GM23338 (cell line): ENCODE data around the gene FAM131A. TPM values are rescaled to one million over a fixed set of nuclear protein-coding genes. Genes with fewer than 3 reads are reported as not detected.

Experiments
- ATAC-seq: fragments of 200-7000 bp; cut with Tn5 transposase; 3 replicates; pipeline ENCODE4 v1.9.1; 2020
- DNase-seq: peaks from one replicate; pipeline ENCODE4 v3.0.0-alpha.2; 2015; ENCODE audit warnings: low spot score
- H2AFZ ChIP-seq: fragments of 200-600 bp; sonication (generic); 2 replicates; pipeline ENCODE4 v1.8.0; 2016; ENCODE audit warnings: antibody characterized with exemption, mild to moderate bottlenecking, moderate library complexity
- H3F3A ChIP-seq: fragments of 200-600 bp; sonication (generic); replicated peaks from 2 replicates; pipeline ENCODE4 v1.8.0; 2017; ENCODE audit warnings: antibody characterized with exemption, mixed run types, low read depth
- H3K27ac ChIP-seq: fragments of 200-600 bp; sonication (generic); 2 replicates; pipeline ENCODE4 v1.6.1; 2016; ENCODE audit warnings: low read depth
- H3K27me3 ChIP-seq: fragments of 200-600 bp; sonication (generic); 2 replicates; pipeline ENCODE4 v1.8.0; 2016; ENCODE audit warnings: mild to moderate bottlenecking, mixed run types, moderate library complexity; ENCODE audit not compliant: insufficient read depth
- H3K36me3 ChIP-seq: fragments of 200-600 bp; sonication (generic); 2 replicates; pipeline ENCODE4 v1.8.0; 2016; ENCODE audit warnings: mild to moderate bottlenecking; ENCODE audit not compliant: insufficient read depth
- H3K4me1 ChIP-seq: fragments of 200-600 bp; sonication (generic); 2 replicates; pipeline ENCODE4 v1.8.0; 2016; ENCODE audit warnings: mild to moderate bottlenecking, moderate library complexity; ENCODE audit not compliant: insufficient read depth
- H3K4me2 ChIP-seq: fragments of 200-600 bp; sonication (generic); 2 replicates; pipeline ENCODE4 v1.7.1; 2017; ENCODE audit warnings: mixed run types
- H3K4me3 ChIP-seq: fragments of 200-600 bp; sonication (generic); 2 replicates; pipeline ENCODE4 v1.6.1; 2016; ENCODE audit warnings: mixed run types
- H3K79me2 ChIP-seq: fragments of 200-600 bp; sonication (generic); replicated peaks from 2 replicates; pipeline ENCODE4 v1.8.0; 2017; ENCODE audit warnings: mild to moderate bottlenecking; ENCODE audit not compliant: insufficient read depth
- H3K9me2 ChIP-seq: fragments of 200-600 bp; sonication (generic); 2 replicates; pipeline ENCODE4 v1.8.0; 2017; ENCODE audit not compliant: insufficient read depth
- H4K20me1 ChIP-seq: fragments of 200-600 bp; sonication (generic); replicated peaks from 2 replicates; pipeline ENCODE4 v1.8.0; 2017; ENCODE audit warnings: mild to moderate bottlenecking; ENCODE audit not compliant: insufficient read depth
- H3K27ac Mint-ChIP-seq: 2 replicates; pipeline ENCODE4 v1.8.0; 2020; ENCODE audit warnings: inconsistent platforms, mild to moderate bottlenecking, moderate library complexity, mixed read lengths
- H3K27me3 Mint-ChIP-seq: 3 replicates; pipeline ENCODE4 v1.8.0; 2022; ENCODE audit warnings: low read depth, mild to moderate bottlenecking, moderate library complexity, mixed read lengths, inconsistent platforms; ENCODE audit not compliant: insufficient read depth, poor library complexity
- H3K36me3 Mint-ChIP-seq: 3 replicates; pipeline ENCODE4 v1.8.0; 2021; ENCODE audit warnings: low read depth, mild to moderate bottlenecking, inconsistent platforms, moderate library complexity, mixed read lengths
- H3K4me1 Mint-ChIP-seq: 3 replicates; pipeline ENCODE4 v1.8.0; 2020; ENCODE audit warnings: mild to moderate bottlenecking, inconsistent platforms, mixed read lengths
- H3K4me3 Mint-ChIP-seq: 3 replicates; pipeline ENCODE4 v1.8.0; 2021; ENCODE audit warnings: moderate library complexity, mild to moderate bottlenecking, inconsistent platforms, mixed read lengths
- H3K9me3 Mint-ChIP-seq: 3 replicates; pipeline ENCODE4 v1.8.0; 2020; ENCODE audit warnings: moderate library complexity, mild to moderate bottlenecking, inconsistent platforms, mixed read lengths
- CREB1 ChIP-seq: fragments of 250-450 bp; sonication (Bioruptor Pico); IDR thresholded peaks from 2 replicates; pipeline ENCODE4 v1.5.0; 2020; ENCODE audit warnings: low read depth, mild to moderate bottlenecking, moderate library complexity
- EZH2 ChIP-seq: fragments of 200-600 bp; sonication (generic); IDR thresholded peaks from one replicate; pipeline ENCODE4 v1.8.0; 2017; ENCODE audit warnings: antibody characterized with exemption, mild to moderate bottlenecking, low read depth; ENCODE audit not compliant: unreplicated experiment
- EZH2phosphoT487 ChIP-seq: fragments of 200-600 bp; sonication (generic); IDR thresholded peaks from one replicate; pipeline ENCODE4 v1.8.1; 2018; ENCODE audit warnings: antibody characterized with exemption; ENCODE audit not compliant: unreplicated experiment
- JUNB ChIP-seq: IDR thresholded peaks from one replicate; pipeline ENCODE4 v1.6.1; 2016; ENCODE audit warnings: antibody characterized with exemption; ENCODE audit not compliant: unreplicated experiment
- NANOG ChIP-seq: IDR thresholded peaks from 2 replicates; pipeline ENCODE4 v1.6.1; 2016; ENCODE audit warnings: antibody characterized with exemption, borderline replicate concordance
- POLR2AphosphoS5 ChIP-seq: IDR thresholded peaks from 2 replicates; pipeline ENCODE4 v1.6.1; 2016; ENCODE audit warnings: antibody characterized with exemption, low read depth
- STAT1 ChIP-seq: IDR thresholded peaks from one replicate; pipeline ENCODE4 v1.6.1; 2016; ENCODE audit warnings: antibody characterized with exemption; ENCODE audit not compliant: unreplicated experiment
- ZNF114 ChIP-seq: fragments of 250-450 bp; sonication (Bioruptor Pico); IDR thresholded peaks from 2 replicates; pipeline ENCODE4 v1.5.0; 2020; ENCODE audit warnings: mild to moderate bottlenecking, moderate library complexity
- ZNF331 ChIP-seq: fragments of 250-450 bp; sonication (Bioruptor Pico); IDR thresholded peaks from 2 replicates; pipeline ENCODE4 v1.5.0; 2020; ENCODE audit warnings: low read depth, mild to moderate bottlenecking, moderate library complexity
- polyA plus RNA-seq: library from polyadenylated mRNA; unstranded; fragments of >200 nt; fragmentation: Nextera tagmentation; extraction: Ambion mirVana; gene quantifications from 2 replicates; pipeline ENCODE4 v1.2.1, GENCODE V29; 2016
- total RNA-seq: library from RNA; depleted of rRNA; stranded (reverse); fragments of >200 nt; shearing (Covaris generic); gene quantifications from 2 replicates; pipeline ENCODE4 v1.2.3, GENCODE V29; 2014
- TF ChIP-seq, protein P1 (sequence below): IDR thresholded peaks from 2 replicates; pipeline ENCODE4 v1.6.1; 2016; ENCODE audit warnings: antibody characterized with exemption
- TF ChIP-seq, protein P2 (sequence below): IDR thresholded peaks from one replicate; pipeline ENCODE4 v1.6.1; 2018; ENCODE audit warnings: antibody characterized with exemption; ENCODE audit not compliant: unreplicated experiment
- TF ChIP-seq, protein P3 (sequence below): fragments of 250-450 bp; sonication (Bioruptor Pico); IDR thresholded peaks from 2 replicates; pipeline ENCODE4 v1.5.0; 2020; ENCODE audit warnings: mild to moderate bottlenecking, moderate library complexity
- TF ChIP-seq, protein P4 (sequence below), 2 experiments: fragments of 200-600 bp in 1 of 2; sonication (generic) in 1 of 2; conservative IDR thresholded peaks; 2 replicates each; pipeline versions ENCODE4 v1.5.1 to v1.6.1; 2016 to 2017; ENCODE audit warnings: antibody characterized with exemption in 2 of 2, low read depth in 2 of 2, mild to moderate bottlenecking in 2 of 2, moderate library complexity in 1 of 2

The FAM131A gene
- total and polyA plus RNA-seq, 2 experiments from 2014 or later, result 6.7 to 31.8 TPM

DNA sequence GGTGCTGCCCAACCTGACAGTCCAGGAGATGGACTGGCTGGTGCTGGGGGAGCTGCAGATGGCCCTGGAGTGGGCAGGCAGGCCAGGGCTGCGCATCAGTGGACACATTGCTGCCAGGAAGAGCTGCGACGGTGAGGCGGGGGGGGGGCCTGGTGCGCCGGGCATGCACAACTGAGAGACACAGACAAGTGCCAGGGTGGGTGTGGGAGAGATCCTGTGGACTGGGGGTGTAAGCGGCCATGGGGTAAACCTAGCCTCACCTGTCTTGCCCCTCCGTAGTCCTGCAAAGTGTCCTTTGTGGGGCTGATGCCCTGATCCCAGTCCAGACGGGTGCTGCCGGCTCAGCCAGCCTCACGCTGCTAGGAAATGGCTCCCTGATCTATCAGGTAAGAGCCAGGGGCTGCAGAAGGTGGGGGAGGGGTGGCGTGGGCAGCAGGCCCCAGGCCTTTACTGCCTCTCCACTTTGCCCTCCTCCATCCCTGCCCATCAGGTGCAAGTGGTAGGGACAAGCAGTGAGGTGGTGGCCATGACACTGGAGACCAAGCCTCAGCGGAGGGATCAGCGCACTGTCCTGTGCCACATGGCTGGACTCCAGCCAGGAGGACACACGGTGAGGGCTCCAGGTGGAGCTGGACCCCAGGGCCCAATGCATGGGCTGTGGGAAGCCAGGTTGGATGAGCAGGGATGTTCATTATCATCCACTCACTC, 45.8 kb downstream of the FAM131A start:
- TF ChIP-seq ZNF331 (CRISPR knock-in tag), result no peak
- TF ChIP-seq, protein P1, sequence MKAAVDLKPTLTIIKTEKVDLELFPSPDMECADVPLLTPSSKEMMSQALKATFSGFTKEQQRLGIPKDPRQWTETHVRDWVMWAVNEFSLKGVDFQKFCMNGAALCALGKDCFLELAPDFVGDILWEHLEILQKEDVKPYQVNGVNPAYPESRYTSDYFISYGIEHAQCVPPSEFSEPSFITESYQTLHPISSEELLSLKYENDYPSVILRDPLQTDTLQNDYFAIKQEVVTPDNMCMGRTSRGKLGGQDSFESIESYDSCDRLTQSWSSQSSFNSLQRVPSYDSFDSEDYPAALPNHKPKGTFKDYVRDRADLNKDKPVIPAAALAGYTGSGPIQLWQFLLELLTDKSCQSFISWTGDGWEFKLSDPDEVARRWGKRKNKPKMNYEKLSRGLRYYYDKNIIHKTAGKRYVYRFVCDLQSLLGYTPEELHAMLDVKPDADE, result no peak
- no peak for TF ChIP-seq CREB1 (CRISPR knock-in tag)
- TF ChIP-seq, protein P2, sequence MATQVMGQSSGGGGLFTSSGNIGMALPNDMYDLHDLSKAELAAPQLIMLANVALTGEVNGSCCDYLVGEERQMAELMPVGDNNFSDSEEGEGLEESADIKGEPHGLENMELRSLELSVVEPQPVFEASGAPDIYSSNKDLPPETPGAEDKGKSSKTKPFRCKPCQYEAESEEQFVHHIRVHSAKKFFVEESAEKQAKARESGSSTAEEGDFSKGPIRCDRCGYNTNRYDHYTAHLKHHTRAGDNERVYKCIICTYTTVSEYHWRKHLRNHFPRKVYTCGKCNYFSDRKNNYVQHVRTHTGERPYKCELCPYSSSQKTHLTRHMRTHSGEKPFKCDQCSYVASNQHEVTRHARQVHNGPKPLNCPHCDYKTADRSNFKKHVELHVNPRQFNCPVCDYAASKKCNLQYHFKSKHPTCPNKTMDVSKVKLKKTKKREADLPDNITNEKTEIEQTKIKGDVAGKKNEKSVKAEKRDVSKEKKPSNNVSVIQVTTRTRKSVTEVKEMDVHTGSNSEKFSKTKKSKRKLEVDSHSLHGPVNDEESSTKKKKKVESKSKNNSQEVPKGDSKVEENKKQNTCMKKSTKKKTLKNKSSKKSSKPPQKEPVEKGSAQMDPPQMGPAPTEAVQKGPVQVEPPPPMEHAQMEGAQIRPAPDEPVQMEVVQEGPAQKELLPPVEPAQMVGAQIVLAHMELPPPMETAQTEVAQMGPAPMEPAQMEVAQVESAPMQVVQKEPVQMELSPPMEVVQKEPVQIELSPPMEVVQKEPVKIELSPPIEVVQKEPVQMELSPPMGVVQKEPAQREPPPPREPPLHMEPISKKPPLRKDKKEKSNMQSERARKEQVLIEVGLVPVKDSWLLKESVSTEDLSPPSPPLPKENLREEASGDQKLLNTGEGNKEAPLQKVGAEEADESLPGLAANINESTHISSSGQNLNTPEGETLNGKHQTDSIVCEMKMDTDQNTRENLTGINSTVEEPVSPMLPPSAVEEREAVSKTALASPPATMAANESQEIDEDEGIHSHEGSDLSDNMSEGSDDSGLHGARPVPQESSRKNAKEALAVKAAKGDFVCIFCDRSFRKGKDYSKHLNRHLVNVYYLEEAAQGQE, result no peak
- TF ChIP-seq STAT1, result no peak
- TF ChIP-seq, protein P3, sequence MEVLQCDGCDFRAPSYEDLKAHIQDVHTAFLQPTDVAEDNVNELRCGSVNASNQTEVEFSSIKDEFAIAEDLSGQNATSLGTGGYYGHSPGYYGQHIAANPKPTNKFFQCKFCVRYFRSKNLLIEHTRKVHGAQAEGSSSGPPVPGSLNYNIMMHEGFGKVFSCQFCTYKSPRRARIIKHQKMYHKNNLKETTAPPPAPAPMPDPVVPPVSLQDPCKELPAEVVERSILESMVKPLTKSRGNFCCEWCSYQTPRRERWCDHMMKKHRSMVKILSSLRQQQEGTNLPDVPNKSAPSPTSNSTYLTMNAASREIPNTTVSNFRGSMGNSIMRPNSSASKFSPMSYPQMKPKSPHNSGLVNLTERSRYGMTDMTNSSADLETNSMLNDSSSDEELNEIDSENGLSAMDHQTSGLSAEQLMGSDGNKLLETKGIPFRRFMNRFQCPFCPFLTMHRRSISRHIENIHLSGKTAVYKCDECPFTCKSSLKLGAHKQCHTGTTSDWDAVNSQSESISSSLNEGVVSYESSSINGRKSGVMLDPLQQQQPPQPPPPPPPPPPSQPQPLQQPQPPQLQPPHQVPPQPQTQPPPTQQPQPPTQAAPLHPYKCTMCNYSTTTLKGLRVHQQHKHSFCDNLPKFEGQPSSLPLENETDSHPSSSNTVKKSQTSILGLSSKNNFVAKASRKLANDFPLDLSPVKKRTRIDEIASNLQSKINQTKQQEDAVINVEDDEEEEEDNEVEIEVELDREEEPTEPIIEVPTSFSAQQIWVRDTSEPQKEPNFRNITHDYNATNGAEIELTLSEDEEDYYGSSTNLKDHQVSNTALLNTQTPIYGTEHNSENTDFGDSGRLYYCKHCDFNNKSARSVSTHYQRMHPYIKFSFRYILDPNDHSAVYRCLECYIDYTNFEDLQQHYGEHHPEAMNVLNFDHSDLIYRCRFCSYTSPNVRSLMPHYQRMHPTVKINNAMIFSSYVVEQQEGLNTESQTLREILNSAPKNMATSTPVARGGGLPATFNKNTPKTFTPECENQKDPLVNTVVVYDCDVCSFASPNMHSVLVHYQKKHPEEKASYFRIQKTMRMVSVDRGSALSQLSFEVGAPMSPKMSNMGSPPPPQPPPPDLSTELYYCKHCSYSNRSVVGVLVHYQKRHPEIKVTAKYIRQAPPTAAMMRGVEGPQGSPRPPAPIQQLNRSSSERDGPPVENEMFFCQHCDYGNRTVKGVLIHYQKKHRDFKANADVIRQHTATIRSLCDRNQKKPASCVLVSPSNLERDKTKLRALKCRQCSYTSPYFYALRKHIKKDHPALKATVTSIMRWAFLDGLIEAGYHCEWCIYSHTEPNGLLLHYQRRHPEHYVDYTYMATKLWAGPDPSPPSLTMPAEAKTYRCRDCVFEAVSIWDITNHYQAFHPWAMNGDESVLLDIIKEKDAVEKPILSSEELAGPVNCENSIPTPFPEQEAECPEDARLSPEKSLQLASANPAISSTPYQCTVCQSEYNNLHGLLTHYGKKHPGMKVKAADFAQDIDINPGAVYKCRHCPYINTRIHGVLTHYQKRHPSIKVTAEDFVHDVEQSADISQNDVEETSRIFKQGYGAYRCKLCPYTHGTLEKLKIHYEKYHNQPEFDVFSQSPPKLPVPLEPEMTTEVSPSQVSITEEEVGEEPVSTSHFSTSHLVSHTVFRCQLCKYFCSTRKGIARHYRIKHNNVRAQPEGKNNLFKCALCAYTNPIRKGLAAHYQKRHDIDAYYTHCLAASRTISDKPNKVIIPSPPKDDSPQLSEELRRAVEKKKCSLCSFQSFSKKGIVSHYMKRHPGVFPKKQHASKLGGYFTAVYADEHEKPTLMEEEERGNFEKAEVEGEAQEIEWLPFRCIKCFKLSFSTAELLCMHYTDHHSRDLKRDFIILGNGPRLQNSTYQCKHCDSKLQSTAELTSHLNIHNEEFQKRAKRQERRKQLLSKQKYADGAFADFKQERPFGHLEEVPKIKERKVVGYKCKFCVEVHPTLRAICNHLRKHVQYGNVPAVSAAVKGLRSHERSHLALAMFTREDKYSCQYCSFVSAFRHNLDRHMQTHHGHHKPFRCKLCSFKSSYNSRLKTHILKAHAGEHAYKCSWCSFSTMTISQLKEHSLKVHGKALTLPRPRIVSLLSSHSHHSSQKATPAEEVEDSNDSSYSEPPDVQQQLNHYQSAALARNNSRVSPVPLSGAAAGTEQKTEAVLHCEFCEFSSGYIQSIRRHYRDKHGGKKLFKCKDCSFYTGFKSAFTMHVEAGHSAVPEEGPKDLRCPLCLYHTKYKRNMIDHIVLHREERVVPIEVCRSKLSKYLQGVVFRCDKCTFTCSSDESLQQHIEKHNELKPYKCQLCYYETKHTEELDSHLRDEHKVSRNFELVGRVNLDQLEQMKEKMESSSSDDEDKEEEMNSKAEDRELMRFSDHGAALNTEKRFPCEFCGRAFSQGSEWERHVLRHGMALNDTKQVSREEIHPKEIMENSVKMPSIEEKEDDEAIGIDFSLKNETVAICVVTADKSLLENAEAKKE (CRISPR knock-in tag), result no peak
- TF ChIP-seq, protein P4, sequence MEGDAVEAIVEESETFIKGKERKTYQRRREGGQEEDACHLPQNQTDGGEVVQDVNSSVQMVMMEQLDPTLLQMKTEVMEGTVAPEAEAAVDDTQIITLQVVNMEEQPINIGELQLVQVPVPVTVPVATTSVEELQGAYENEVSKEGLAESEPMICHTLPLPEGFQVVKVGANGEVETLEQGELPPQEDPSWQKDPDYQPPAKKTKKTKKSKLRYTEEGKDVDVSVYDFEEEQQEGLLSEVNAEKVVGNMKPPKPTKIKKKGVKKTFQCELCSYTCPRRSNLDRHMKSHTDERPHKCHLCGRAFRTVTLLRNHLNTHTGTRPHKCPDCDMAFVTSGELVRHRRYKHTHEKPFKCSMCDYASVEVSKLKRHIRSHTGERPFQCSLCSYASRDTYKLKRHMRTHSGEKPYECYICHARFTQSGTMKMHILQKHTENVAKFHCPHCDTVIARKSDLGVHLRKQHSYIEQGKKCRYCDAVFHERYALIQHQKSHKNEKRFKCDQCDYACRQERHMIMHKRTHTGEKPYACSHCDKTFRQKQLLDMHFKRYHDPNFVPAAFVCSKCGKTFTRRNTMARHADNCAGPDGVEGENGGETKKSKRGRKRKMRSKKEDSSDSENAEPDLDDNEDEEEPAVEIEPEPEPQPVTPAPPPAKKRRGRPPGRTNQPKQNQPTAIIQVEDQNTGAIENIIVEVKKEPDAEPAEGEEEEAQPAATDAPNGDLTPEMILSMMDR (conservative IDR thresholded peaks at IDR 0.05; ENCODE audit: low read depth in 2 of 2), result no peak
- no peak for TF ChIP-seq NANOG
- no peak for TF ChIP-seq POLR2AphosphoS5
- TF ChIP-seq EZH2, result no peak
- no peak for TF ChIP-seq EZH2phosphoT487
- no peak for TF ChIP-seq JUNB
- no peak for TF ChIP-seq ZNF114
- Histone ChIP-seq H3K4me1 (peaks cover 9% of the 10 kb centered on the region; the same call in 1 of the 2 replicates), H3F3A (0 out of 2 replicates have a peak, but pooled peaks cover 4% of the 10 kb centered on the region), H2AFZ (no peak overlapping the region), H3K36me3 (no peaks in the 10 kb centered on the region), H4K20me1 (no peaks in the 10 kb centered on the region), H3K4me2 (no peak overlapping the region), H3K9me2 (no peaks in the 10 kb centered on the region), H3K4me3 (no peak overlapping the region), H3K27ac (no peak overlapping the region), H3K27me3 (peaks cover 56% of the 10 kb centered on the region), H3K79me2 (no peaks in the 10 kb centered on the region)
- DNase-seq (no peak), ATAC-seq (no peak)
- H3K27me3 Mint-ChIP-seq, result peaks cover 48% of the 10 kb centered on the region
- H3K4me3 Mint-ChIP-seq, result no peak overlapping the region
- peaks cover 14% of the 10 kb centered on the region for H3K4me1 Mint-ChIP-seq
- H3K27ac Mint-ChIP-seq, result no peak overlapping the region
- no peaks in the 10 kb centered on the region for H3K36me3 Mint-ChIP-seq
- no peaks in the 10 kb centered on the region for H3K9me3 Mint-ChIP-seq
